Lung (tissue), 12 donors: ENCODE results near the gene FOXC1. TPM values are rescaled to one million over a fixed set of nuclear protein-coding genes. Genes with fewer than 3 reads are reported as not detected.

Source experiments
- ATAC-seq: fragments of 200-7000 bp; cut with Tn5 transposase; one replicate; pipeline ENCODE4 v1.9.1; 2020; ENCODE audit warnings: moderate number of reproducible peaks; ENCODE audit not compliant: insufficient read depth, low FRiP score
- DNase-seq, 3 donors: peaks; one replicate each; pipeline ENCODE4 v3.0.0-alpha.2; 2013 to 2017
- H3K27ac ChIP-seq, 2 donors: one replicate each; pipeline ENCODE4 v1.5.1; 2013; ENCODE audit warnings: mild to moderate bottlenecking in 2 of 2, moderate library complexity in 2 of 2, control low read depth in 1 of 2, inconsistent platforms in 1 of 2, low read depth in 1 of 2, low read length in 1 of 2
- H3K27me3 ChIP-seq, 3 donors: one replicate each; pipeline ENCODE4 v1.5.1; 2013; ENCODE audit warnings: low read length in 2 of 3; ENCODE audit not compliant: control insufficient read depth in 3 of 3, insufficient read depth in 3 of 3
- H3K36me3 ChIP-seq, 4 donors: one replicate each; pipeline ENCODE4 v1.5.1; 2013; ENCODE audit warnings: low read length in 4 of 4, mild to moderate bottlenecking in 1 of 4, moderate library complexity in 1 of 4; ENCODE audit not compliant: control insufficient read depth in 4 of 4, insufficient read depth in 4 of 4
- H3K4me1 ChIP-seq, 5 donors: one replicate each; pipeline ENCODE4 v1.5.1; 2013; ENCODE audit warnings: low read length in 5 of 5, mild to moderate bottlenecking in 2 of 5, moderate library complexity in 1 of 5; ENCODE audit not compliant: control insufficient read depth in 5 of 5, insufficient read depth in 5 of 5
- H3K4me3 ChIP-seq: one replicate; pipeline ENCODE4 v1.5.1; 2013; ENCODE audit warnings: mild to moderate bottlenecking, control low read depth, moderate library complexity
- H3K9ac ChIP-seq, 2 donors: one replicate each; pipeline ENCODE4 v1.5.1; 2013; ENCODE audit warnings: low read length in 2 of 2, control low read depth in 1 of 2; ENCODE audit not compliant: insufficient read depth in 1 of 2
- H3K9me3 ChIP-seq, 4 donors: one replicate each; pipeline ENCODE4 v1.5.1; 2013; ENCODE audit warnings: low read length in 3 of 4, mild to moderate bottlenecking in 1 of 4, moderate library complexity in 1 of 4; ENCODE audit not compliant: control insufficient read depth in 4 of 4, insufficient read depth in 3 of 4
- CTCF ChIP-seq: IDR thresholded peaks from 2 replicates; pipeline ENCODE4 v1.5.1; 2012; ENCODE audit warnings: mild to moderate bottlenecking; ENCODE audit errors: control extremely low read depth, extremely low read depth
- WGBS, 2 donors: extraction: QIAGEN DNeasy Blood & Tissue Kit; methylation state at CpG; one replicate each; pipeline ENCODE4 v1.1.7; 2013; 5-methylcytosine and 5-hydroxymethylcytosine counted together
- polyA plus RNA-seq, 2 donors: library from polyadenylated mRNA; stranded (reverse); fragments of 200-250 nt; gene quantifications; one replicate each; pipeline ENCODE4 v1.2.1, GENCODE V29; 2013
- total RNA-seq, 2 donors: library from RNA; depleted of rRNA in 1 of 2; stranded (reverse); fragments of >200 nt in 1 of 2; gene quantifications; one replicate each; pipeline ENCODE4 v1.2.1, GENCODE V29; 2014 to 2021
- donor health status: control.
- donor health status: control.
- donor health status: Bipolar disorder and iron deficiency.
- donor health status: healthy.
- donor health status: DM: yes; HTN: yes; CAD: no.

The FOXC1 gene
- total and polyA plus RNA-seq, 4 donors = 1.4 to 6.2 (median 2.5) TPM

- no peak for TF ChIP-seq CTCF
- Histone ChIP-seq H3K27me3 (peaks cover 0 to 15% (median 14%) of the 10 kb centered on the region in 3 donors), H3K27ac (no peak overlapping the region), H3K4me3 (no peak overlapping the region), H3K4me1 (no peaks in the 10 kb centered on the region), H3K36me3 (no peaks in the 10 kb centered on the region), H3K9me3 (peaks cover 0 to 1% (median 0%) of the 10 kb centered on the region in 4 donors), H3K9ac (no peak overlapping the region)
- DNase-seq (no peak), ATAC-seq (no peak)
- WGBS, 2 donors = 77 to 90% methylated on average over 6 of the region's 6 CpGs
These were observed 20.5 kb upstream of the FOXC1 start for GRCh38 chr6:1589208-1589607.

DNA sequence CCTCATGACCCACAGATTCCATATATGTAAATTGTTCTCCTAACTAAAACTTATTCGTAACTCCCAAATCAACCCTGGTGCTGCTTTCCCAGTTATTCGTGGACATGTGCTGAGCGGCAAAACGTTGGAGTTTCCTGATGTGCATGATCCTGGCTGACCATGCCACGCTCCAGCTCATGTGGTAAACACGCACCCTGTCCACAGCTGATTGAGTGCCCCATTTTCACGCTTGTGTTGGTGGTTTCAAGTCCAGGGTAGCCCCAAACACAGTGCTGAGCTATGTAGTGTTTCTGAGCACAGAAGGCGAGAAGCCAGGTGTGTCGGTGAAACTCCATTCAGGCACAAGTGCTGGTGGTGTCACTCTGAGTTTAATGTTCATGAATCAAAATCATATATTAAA, 19.1 kb upstream of the FOXC1 start:
- ATAC-seq (no peak), DNase-seq (no peak)
- no peaks in the 10 kb centered on the region for H3K36me3 ChIP-seq
- no peaks in the 10 kb centered on the region for H3K4me1 ChIP-seq
- H3K9ac ChIP-seq = no peak overlapping the region
- TF ChIP-seq CTCF = no peak
- peaks cover 0 to 19% (median 16%) of the 10 kb centered on the region in 3 donors for H3K27me3 ChIP-seq
- H3K27ac ChIP-seq = no peak overlapping the region
- 88 to 96% methylated on average over 9 of the region's 9 CpGs for WGBS, 2 donors
- H3K4me3 ChIP-seq = no peak overlapping the region
- H3K9me3 ChIP-seq = peaks cover 0 to 1% (median 0%) of the 10 kb centered on the region in 4 donors

DNA sequence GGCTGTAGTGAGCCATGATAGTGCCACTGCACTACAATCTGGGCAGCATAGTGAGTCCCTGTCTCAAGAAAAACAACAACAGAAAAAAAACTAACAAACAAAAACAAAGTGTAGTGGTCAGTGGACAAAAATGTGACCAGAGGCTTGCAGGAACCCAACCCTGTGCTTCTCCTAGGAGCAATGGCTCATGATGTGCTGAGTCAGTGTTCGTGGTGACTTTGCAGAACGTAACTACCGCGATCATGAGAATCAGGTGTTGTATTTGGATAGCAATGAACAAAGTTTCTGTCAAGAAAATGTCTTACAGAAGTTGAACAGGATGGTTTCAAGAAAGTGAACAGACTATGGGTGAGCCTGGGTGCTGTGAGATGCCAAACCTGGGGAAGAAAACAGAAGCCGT, 18.5 kb upstream of the FOXC1 start:
- no peak for TF ChIP-seq CTCF
- DNase-seq (no peak), ATAC-seq (no peak)
- peaks cover 0 to 5% (median 0%) of the 10 kb centered on the region in 5 donors for H3K4me1 ChIP-seq
- H3K4me3 ChIP-seq = no peak overlapping the region
- no peak overlapping the region for H3K27ac ChIP-seq
- peaks cover 0 to 25% (median 22%) of the 10 kb centered on the region in 3 donors for H3K27me3 ChIP-seq
- H3K9me3 ChIP-seq = peaks cover 0 to under 1% (median 0%) of the 10 kb centered on the region in 4 donors
- WGBS, 2 donors = 67 to 88% methylated on average over 5 of the region's 5 CpGs
- no peak overlapping the region for H3K9ac ChIP-seq
- H3K36me3 ChIP-seq = no peaks in the 10 kb centered on the region

GRCh38 chr6:1591926-1592325, 17.8 kb upstream of the FOXC1 start:
- 85 to 91% methylated on average over 6 of the region's 6 CpGs for WGBS, 2 donors
- Histone ChIP-seq H3K9me3 (no peaks in the 10 kb centered on the region), H3K9ac (no peak overlapping the region), H3K27me3 (peaks cover 0 to 28% (median 27%) of the 10 kb centered on the region in 3 donors), H3K4me3 (no peak overlapping the region), H3K36me3 (no peaks in the 10 kb centered on the region), H3K27ac (no peak overlapping the region), H3K4me1 (peaks cover 0 to 9% (median 0%) of the 10 kb centered on the region in 5 donors)
- ATAC-seq (no peak), DNase-seq (no peak)
- no peak for TF ChIP-seq CTCF
